ENCODE measurements around the gene SSX4B.
"Not testable (repeated sequence)": the region's sequence is repeated elsewhere in the genome, so short reads cannot be mapped to it uniquely, and the experiment has no call there.

DNA sequence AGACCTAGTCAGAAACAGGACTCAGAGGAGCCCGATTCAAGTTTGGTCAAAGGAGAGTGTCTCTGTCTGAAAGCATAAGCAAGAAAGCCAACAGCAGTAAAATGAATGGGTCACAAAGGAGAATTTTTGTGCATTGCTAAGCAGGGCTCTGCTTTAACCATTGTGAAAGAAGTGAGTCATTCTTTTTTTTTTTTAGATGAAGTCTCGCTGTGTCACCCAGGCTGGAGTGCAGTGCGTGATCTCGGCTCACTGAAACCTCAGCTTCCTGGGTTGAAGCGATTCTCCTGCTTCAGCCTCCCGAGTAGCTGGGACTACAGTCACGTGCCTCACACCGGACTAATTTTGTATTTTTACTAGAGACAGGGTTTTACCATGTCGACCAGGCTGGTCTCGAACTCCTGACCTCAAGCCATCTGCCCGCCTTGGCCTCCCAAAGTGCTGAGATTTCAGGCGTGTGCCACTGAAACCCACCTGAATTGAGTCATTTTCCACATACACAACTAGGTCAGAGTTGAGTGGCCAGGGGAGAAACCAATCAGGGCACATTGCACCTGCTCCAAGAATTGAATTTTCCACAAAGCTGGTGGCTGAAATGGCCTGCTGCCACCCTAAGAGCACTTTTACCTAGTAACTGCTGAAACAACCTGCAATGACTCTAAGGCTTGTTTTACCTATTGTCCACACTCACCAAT, 43.9 kb downstream of the SSX4B start:
- not testable (repeated sequence) for TF ChIP-seq POLR2AphosphoS5 (IDR thresholded peaks at IDR 0.05; ENCODE audit: borderline replicate concordance, low read depth, low read length); EZH2 (IDR thresholded peaks at IDR 0.05); FOXP2 (optimal IDR thresholded peaks at IDR 0.05; ENCODE audit: control extremely low read depth, extremely low read length, insufficient read depth)
